Cardiac fibroblast (primary cell): ENCODE data around the gene NOTO.

Experiments used
- DNase-seq, 2 donors: peaks; one replicate each; pipeline versions ENCODE4 v3.0.0 to v3.0.0-alpha.2; 2010; ENCODE audit warnings: low read depth in 2 of 2
- H3K4me3 ChIP-seq, 2 donors: replicated peaks in 1 of 2; 1 replicate in 1 of 2; 2 replicates in 1 of 2; pipeline ENCODE4 v1.5.1; 2011; ENCODE audit warnings: low read depth in 2 of 2, low read length in 2 of 2, mild to moderate bottlenecking in 2 of 2, moderate library complexity in 1 of 2
- CTCF ChIP-seq: IDR thresholded peaks from one replicate; pipeline ENCODE4 v1.5.1; 2011; ENCODE audit warnings: low read depth, mild to moderate bottlenecking, low read length, inconsistent platforms

The NOTO gene

GRCh38 chr2:73225513-73226360 lies 23.4 kb downstream of the NOTO start:
- peak in 1 of 2 donors; percentile 23 for DNase-seq
- no peak for TF ChIP-seq CTCF
- no peak overlapping the region for H3K4me3 ChIP-seq

- no peak for DNase-seq
- no peak for TF ChIP-seq CTCF
- H3K4me3 ChIP-seq = no peak overlapping the region
Observed at GRCh38 chr2:73227086-73227485, 24.7 kb downstream of the NOTO start.

GRCh38 chr2:73228631-73229030 lies 26.3 kb downstream of the NOTO start:
- TF ChIP-seq CTCF = no peak
- no peak overlapping the region for H3K4me3 ChIP-seq
- no peak for DNase-seq

- no peak for TF ChIP-seq CTCF
- DNase-seq = peak in 1 of 2 donors; percentile 10
- H3K4me3 ChIP-seq = peak overlapping the region; percentile 70 to 93
Observed at GRCh38 chr2:73232403-73233153, 30.2 kb downstream of the NOTO start.

- no peak for TF ChIP-seq CTCF
- peak within 1 kb of the TSS; percentile 76 to 94 for H3K4me3 ChIP-seq
- DNase-seq = peak; percentile 100
Observed at GRCh38 chr2:73233154-73233931, 31.0 kb downstream of the NOTO start, which contains the start of gene PRADC1. Gene PRADC1 (minus strand): TSS chr2:73233239. CDS start chr2:73233160, 79 bp downstream.
